CD4-positive, alpha-beta memory T cell (primary cell): ENCODE data around the gene HMG20B. TPM values are rescaled to one million over a fixed set of nuclear protein-coding genes. Genes with fewer than 3 reads are reported as not detected.

ENCODE experiments used
- CTCF ChIA-PET: fragments of 350-600 bp; sonication (Branson Sonifier 250); formaldehyde crosslinking; loops from one replicate; lab custom pipeline; 2021; ENCODE audit warnings: inconsistent platforms; ENCODE audit not compliant: partially characterized antibody; lab: Charles Lee
- POLR2A ChIA-PET: fragments of 350-600 bp; sonication (Branson Sonifier 250); formaldehyde crosslinking; loops from one replicate; lab custom pipeline; 2021; ENCODE audit not compliant: partially characterized antibody; lab: Charles Lee
- DNase-seq, 5 donors: peaks; one replicate each; pipeline versions ENCODE4 v3.0.0 to v3.0.0-alpha.2; 2020 to 2022; ENCODE audit warnings: mixed read lengths in 1 of 5
- H3K27ac ChIP-seq: one replicate; pipeline ENCODE4 v1.7.0; 2013; ENCODE audit warnings: low read depth, low read length
- H3K27me3 ChIP-seq: 2 replicates; pipeline ENCODE4 v1.7.0; 2013; ENCODE audit warnings: mild to moderate bottlenecking, low read length, moderate library complexity; ENCODE audit not compliant: insufficient read depth
- H3K36me3 ChIP-seq: 2 replicates; pipeline ENCODE4 v1.7.0; 2013; ENCODE audit warnings: mild to moderate bottlenecking, low read length, moderate library complexity; ENCODE audit not compliant: insufficient read depth
- H3K4me1 ChIP-seq: 2 replicates; pipeline ENCODE4 v1.7.0; 2013; ENCODE audit warnings: mild to moderate bottlenecking, low read length, moderate library complexity; ENCODE audit not compliant: insufficient read depth
- H3K4me3 ChIP-seq, 2 donors: one replicate each; pipeline ENCODE4 v1.7.0; 2013; ENCODE audit warnings: low read length in 2 of 2, mild to moderate bottlenecking in 1 of 2
- H3K9me3 ChIP-seq, 2 donors: one replicate each; pipeline ENCODE4 v1.7.0; 2013; ENCODE audit warnings: low read length in 2 of 2, control low read depth in 1 of 2; ENCODE audit not compliant: control insufficient read depth in 1 of 2
- H3K27ac Mint-ChIP-seq, 7 donors: one replicate each; pipeline ENCODE4 v1.8.0; 2020 to 2021; ENCODE audit warnings: mixed read lengths in 7 of 7, mild to moderate bottlenecking in 6 of 7, inconsistent platforms in 3 of 7, moderate library complexity in 3 of 7
- H3K27me3 Mint-ChIP-seq, 2 donors: one replicate each; pipeline ENCODE4 v1.8.0; 2020 to 2021; ENCODE audit warnings: mixed read lengths in 2 of 2
- H3K36me3 Mint-ChIP-seq, 2 donors: one replicate each; pipeline ENCODE4 v1.8.0; 2020 to 2021; ENCODE audit warnings: mixed read lengths in 2 of 2, inconsistent platforms in 1 of 2, mild to moderate bottlenecking in 1 of 2
- H3K4me1 Mint-ChIP-seq, 4 donors: one replicate each; pipeline ENCODE4 v1.8.0; 2020 to 2021; ENCODE audit warnings: mixed read lengths in 4 of 4, mild to moderate bottlenecking in 1 of 4
- H3K4me3 Mint-ChIP-seq, 8 donors: one replicate each; pipeline ENCODE4 v1.8.0; 2020 to 2021; ENCODE audit warnings: mixed read lengths in 8 of 8, mild to moderate bottlenecking in 7 of 8, moderate library complexity in 6 of 8, inconsistent platforms in 3 of 8
- H3K9me3 Mint-ChIP-seq, 8 donors: one replicate each; pipeline ENCODE4 v1.8.0; 2020 to 2021; ENCODE audit warnings: mixed read lengths in 8 of 8, mild to moderate bottlenecking in 5 of 8, inconsistent platforms in 3 of 8, moderate library complexity in 1 of 8
- intact Hi-C: fragments of 100-400 bp; cut with micrococcal nuclease; formaldehyde crosslinking; loops from one replicate; pipeline ENCODE4 v1.15.1; 2023
- polyA plus RNA-seq, 2 donors: library from polyadenylated mRNA; unstranded; fragments of 300-500 nt; fragmentation: Illumina TruSeq; gene quantifications; one replicate each; pipeline ENCODE4 v1.2.3, GENCODE V29; 2021
- total RNA-seq, 2 experiments: library from RNA; stranded (reverse); gene quantifications; one replicate each; pipeline ENCODE4 v1.2.3, GENCODE V29; 2021

The HMG20B gene
- total and polyA plus RNA-seq, 4 experiments from 2014 or later = 42.4 to 51.6 (median 45.6) TPM

DNA sequence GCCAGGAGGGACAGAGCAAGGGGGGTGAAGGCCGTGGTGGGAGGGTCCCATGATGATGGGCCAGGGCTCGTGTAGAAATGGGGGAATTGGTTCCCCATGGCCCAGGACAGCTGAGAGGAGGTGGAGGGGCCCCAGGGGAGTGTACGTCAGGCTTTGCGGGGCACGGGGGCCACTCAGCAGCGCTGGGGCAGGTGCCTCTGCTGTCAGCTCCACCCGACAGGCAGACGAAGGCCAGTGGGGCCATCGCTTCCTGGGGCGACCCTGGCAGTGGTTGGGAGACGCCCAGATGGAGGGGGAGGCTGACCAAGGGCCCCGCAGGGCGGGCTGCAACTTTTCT is 35.7 kb upstream of the HMG20B start:
- Histone ChIP-seq H3K9me3 (no peaks in the 10 kb centered on the region), H3K27me3 (no peaks in the 10 kb centered on the region), H3K36me3 (peaks cover 32% of the 10 kb centered on the region), H3K4me1 (no peaks in the 10 kb centered on the region), H3K27ac (no peak overlapping the region), H3K4me3 (no peak overlapping the region)
- DNase-seq = no peak
- no peaks in the 10 kb centered on the region for H3K9me3 Mint-ChIP-seq
- no peaks in the 10 kb centered on the region for H3K4me1 Mint-ChIP-seq
- ChIA-PET CTCF (interaction anchor here (1.2 to 1.4 kb wide), 2 partner anchors 9 to 20 kb away, joined by 3 read pairs; partner anchors contain the start of gene MFSD12), POLR2A (interaction anchor here (1.3 to 1.7 kb wide), 3 partner anchors 8 to 20 kb away, joined by 3 to 4 read pairs (median 4); no protein-coding TSS in a partner anchor)
- no peaks in the 10 kb centered on the region for H3K27me3 Mint-ChIP-seq
- intact Hi-C loops = no loop called here
- H3K4me3 Mint-ChIP-seq = no peak overlapping the region
- peaks cover 14 to 24% of the 10 kb centered on the region in 2 donors for H3K36me3 Mint-ChIP-seq
- no peak overlapping the region for H3K27ac Mint-ChIP-seq

DNA sequence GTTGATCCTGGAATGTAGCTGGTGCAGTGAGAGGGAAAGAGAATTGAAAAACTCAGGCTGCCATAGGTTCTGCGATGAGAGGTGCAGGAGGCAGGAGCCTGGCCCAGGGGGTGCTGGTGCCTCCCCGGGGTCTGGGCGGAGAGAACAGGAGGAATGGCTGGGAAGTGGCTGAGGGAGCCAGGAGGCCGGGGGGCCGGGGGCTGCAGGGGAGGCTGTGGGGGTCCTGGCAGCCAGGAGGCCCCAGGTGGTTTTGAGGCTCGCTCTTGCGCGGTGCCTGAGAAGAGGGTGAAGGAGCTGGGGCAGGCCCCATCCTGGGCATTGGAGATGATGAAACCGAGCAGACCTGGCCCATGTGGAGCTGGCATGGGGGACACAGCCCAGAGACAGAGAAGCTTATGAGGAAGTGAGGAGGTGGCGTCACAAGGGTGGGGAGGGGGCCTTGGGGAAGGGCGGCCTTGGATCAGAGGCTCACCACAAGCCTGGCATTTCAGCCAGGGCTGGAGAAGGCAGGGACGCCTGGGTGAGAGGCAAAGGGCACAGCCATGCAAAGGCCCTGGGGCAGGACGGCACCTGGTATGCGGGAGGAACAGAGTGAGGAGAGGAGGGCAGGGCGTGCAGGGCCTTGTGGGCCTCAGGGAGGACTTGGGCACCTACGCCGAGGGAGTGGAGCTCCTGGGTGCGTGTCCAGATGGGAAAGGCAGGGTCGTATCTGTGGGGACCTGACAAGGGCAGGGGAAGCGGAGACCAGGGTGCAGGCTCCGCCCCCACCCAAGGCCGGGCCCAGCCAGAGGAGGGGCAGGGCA is 35.1 kb upstream of the HMG20B start:
- ChIA-PET POLR2A (interaction anchor here (0.7 to 1.5 kb wide), 3 partner anchors 17 to 21 kb away, joined by 4 read pairs; no protein-coding TSS in a partner anchor), CTCF (interaction anchor here (1.4 kb wide), 1 partner anchor 19 kb away, joined by 3 read pairs; the partner anchor contains the start of gene MFSD12)
- no peaks in the 10 kb centered on the region for H3K4me1 Mint-ChIP-seq
- H3K27ac ChIP-seq = no peak overlapping the region
- H3K27me3 Mint-ChIP-seq = no peaks in the 10 kb centered on the region
- H3K27me3 ChIP-seq = no peaks in the 10 kb centered on the region
- H3K9me3 ChIP-seq = no peaks in the 10 kb centered on the region
- no peak for DNase-seq
- intact Hi-C loops = no loop called here
- no peaks in the 10 kb centered on the region for H3K4me1 ChIP-seq
- H3K4me3 ChIP-seq = no peak overlapping the region
- no peak overlapping the region for H3K4me3 Mint-ChIP-seq
- peaks cover 14 to 24% of the 10 kb centered on the region in 2 donors for H3K36me3 Mint-ChIP-seq
- H3K9me3 Mint-ChIP-seq = no peaks in the 10 kb centered on the region
- H3K27ac Mint-ChIP-seq = peak overlapping the region in 1 of 7 donors; percentile 57
- peaks cover 27% of the 10 kb centered on the region for H3K36me3 ChIP-seq

- CTCF ChIA-PET = no interaction called here
Observed at GRCh38 chr19:3538258-3538929, 34.4 kb upstream of the HMG20B start.

DNA sequence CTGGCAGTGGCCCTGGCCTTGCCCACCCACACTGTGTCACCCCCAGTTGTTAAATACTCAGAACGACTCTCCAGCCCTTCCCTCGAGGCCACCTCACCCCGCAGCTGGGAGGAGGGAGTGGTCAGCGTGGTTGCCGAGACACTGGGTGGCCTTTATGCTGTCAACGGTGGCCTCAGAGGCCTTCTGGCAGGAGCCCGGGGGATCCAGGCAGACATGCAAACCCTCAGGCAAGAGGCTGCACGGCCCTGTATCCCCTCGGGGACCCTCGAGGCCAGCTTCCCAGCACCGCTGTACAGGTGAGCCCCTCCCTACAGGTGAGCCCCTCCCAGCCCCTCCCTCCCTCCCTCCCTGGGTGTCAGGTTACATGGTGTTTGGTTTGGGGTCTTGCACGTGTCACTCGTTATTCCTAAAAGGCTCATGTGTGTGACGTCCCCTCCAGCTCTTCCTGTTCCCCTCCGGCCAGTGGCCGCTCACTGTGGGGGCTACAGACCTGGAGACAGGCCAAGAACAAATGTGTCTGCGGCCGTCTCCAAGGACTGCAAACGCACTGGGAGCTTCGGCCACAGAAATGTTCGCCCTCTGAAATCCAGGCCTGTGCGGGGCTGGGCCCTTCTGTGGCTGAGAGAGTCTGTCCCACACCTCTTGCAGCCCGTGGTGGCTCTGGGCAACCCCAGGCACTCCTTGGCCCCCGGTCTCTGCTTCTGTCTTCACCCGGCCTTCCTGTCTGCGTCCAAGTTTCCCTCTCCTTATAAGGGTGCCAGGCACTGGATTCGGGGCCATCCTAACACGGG is 33.6 kb upstream of the HMG20B start, which contains the start of gene TEKTIP1:
Gene TEKTIP1 (plus strand): TSS at position 210 of the 791 bp plus-strand sequence. CDS start 4 bp downstream, at position 214.
- H3K9me3 ChIP-seq = no peaks in the 10 kb centered on the region
- no peaks in the 10 kb centered on the region for H3K4me1 ChIP-seq
- H3K4me1 Mint-ChIP-seq = no peaks in the 10 kb centered on the region
- no peaks in the 10 kb centered on the region for H3K27me3 Mint-ChIP-seq
- ChIA-PET CTCF (no interaction called here), POLR2A (interaction anchor here (0.6 to 1.5 kb wide), 5 partner anchors 8 to 19 kb away, joined by 3 to 4 read pairs (median 4); no protein-coding TSS in a partner anchor)
- DNase-seq = no peak
- no peak within 1 kb of the TSS for H3K27ac ChIP-seq
- peak within 1 kb of the TSS in 3 of 7 donors; percentile 30 to 62 (median 57) for H3K27ac Mint-ChIP-seq
- no peaks in the 10 kb centered on the region for H3K27me3 ChIP-seq
- H3K36me3 ChIP-seq = peaks cover 14% of the 10 kb centered on the region
- H3K4me3 Mint-ChIP-seq = no peak within 1 kb of the TSS
- intact Hi-C loops = no loop called here
- no peak within 1 kb of the TSS for H3K4me3 ChIP-seq
- H3K9me3 Mint-ChIP-seq = no peaks in the 10 kb centered on the region
- H3K36me3 Mint-ChIP-seq = peaks cover 12 to 17% of the 10 kb centered on the region in 2 donors

More at GRCh38 chr19:3538258-3538929, 34.4 kb upstream of the HMG20B start:
- H3K27ac ChIP-seq = no peak overlapping the region
- no peaks in the 10 kb centered on the region for H3K4me1 ChIP-seq
- POLR2A ChIA-PET = interaction anchor here (1.0 to 1.5 kb wide), 4 partner anchors 9 to 20 kb away, joined by 3 to 4 read pairs (median 4); no protein-coding TSS in a partner anchor
- Mint-ChIP-seq H3K36me3 (peaks cover 14 to 21% of the 10 kb centered on the region in 2 donors), H3K4me3 (no peak overlapping the region), H3K9me3 (no peaks in the 10 kb centered on the region), H3K27ac (peak overlapping the region in 2 of 7 donors; percentile 30 to 57), H3K4me1 (no peaks in the 10 kb centered on the region), H3K27me3 (no peaks in the 10 kb centered on the region)
- no peaks in the 10 kb centered on the region for H3K27me3 ChIP-seq
- no peak overlapping the region for H3K4me3 ChIP-seq
- H3K9me3 ChIP-seq = no peaks in the 10 kb centered on the region
- DNase-seq = no peak
- H3K36me3 ChIP-seq = peaks cover 19% of the 10 kb centered on the region
- intact Hi-C loops = no loop called here

GRCh38 chr19:3539756-3540118 is 33.0 kb upstream of the HMG20B start:
- H3K4me3 Mint-ChIP-seq = no peak overlapping the region
- Histone ChIP-seq H3K9me3 (no peaks in the 10 kb centered on the region), H3K4me3 (no peak overlapping the region), H3K27me3 (no peaks in the 10 kb centered on the region), H3K27ac (no peak overlapping the region), H3K36me3 (peaks cover 9% of the 10 kb centered on the region), H3K4me1 (no peaks in the 10 kb centered on the region)
- DNase-seq = no peak
- H3K27ac Mint-ChIP-seq = peak overlapping the region in 1 of 7 donors; percentile 62
- no peaks in the 10 kb centered on the region for H3K27me3 Mint-ChIP-seq
- no peaks in the 10 kb centered on the region for H3K4me1 Mint-ChIP-seq
- H3K9me3 Mint-ChIP-seq = no peaks in the 10 kb centered on the region
- intact Hi-C loops = no loop called here
- ChIA-PET POLR2A (interaction anchor here (0.6 to 1.0 kb wide), 2 partner anchors 15 to 18 kb away, joined by 4 read pairs; no protein-coding TSS in a partner anchor), CTCF (no interaction called here)
- H3K36me3 Mint-ChIP-seq = peaks cover 11 to 12% of the 10 kb centered on the region in 2 donors

- Histone ChIP-seq H3K27me3 (no peaks in the 10 kb centered on the region), H3K4me1 (peaks cover 7% of the 10 kb centered on the region), H3K36me3 (peaks cover 9% of the 10 kb centered on the region), H3K27ac (no peak overlapping the region), H3K9me3 (no peaks in the 10 kb centered on the region), H3K4me3 (no peak overlapping the region)
- ChIA-PET POLR2A (interaction anchor here (1.8 to 2.6 kb wide), 2 partner anchors 12 to 14 kb away, joined by 9 to 39 read pairs; partner anchors contain the start of gene MFSD12), CTCF (interaction anchor here (1.0 to 4.7 kb wide), 2 partner anchors 12 to 49 kb away, joined by 4 to 49 read pairs; partner anchors contain the start of gene MFSD12)
- intact Hi-C loops = no loop called here
- H3K27me3 Mint-ChIP-seq = no peaks in the 10 kb centered on the region
- no peak overlapping the region for H3K4me3 Mint-ChIP-seq
- no peak for DNase-seq
- no peak overlapping the region for H3K27ac Mint-ChIP-seq
- peaks cover 9 to 14% of the 10 kb centered on the region in 2 donors for H3K36me3 Mint-ChIP-seq
- peaks cover 5 to 12% (median 9%) of the 10 kb centered on the region in 4 donors for H3K4me1 Mint-ChIP-seq
- no peaks in the 10 kb centered on the region for H3K9me3 Mint-ChIP-seq
Observed at GRCh38 chr19:3543150-3544057, 29.3 kb upstream of the HMG20B start.
